ENCODE results near the gene GNAZ. TPM values are rescaled to one million over a fixed set of nuclear protein-coding genes. Genes with fewer than 3 reads are reported as not detected.

GNAZ gene
- total and polyA plus RNA-seq, 11 donors: 1.1 to 13.9 (median 2.5) TPM

GRCh38 chr22:23095733-23096342 lies 25.5 kb downstream of the GNAZ start:
- H3K4me1 ChIP-seq: peaks cover 0 to 29% (median 18%) of the 10 kb centered on the region in 12 donors
- H3K27ac ChIP-seq: no peak overlapping the region
- no peaks in the 10 kb centered on the region for H3K9me3 ChIP-seq
- no peak overlapping the region for H3K4me3 ChIP-seq
- ATAC-seq (no peak), DNase-seq (no peak)
- TF ChIP-seq POLR2A (IDR thresholded peaks at IDR 0.05) (no peak), CTCF (IDR thresholded peaks at IDR 0.05) (no peak)
- intact Hi-C loops (cut with DNase I): no loop called here
- H3K27me3 ChIP-seq: no peaks in the 10 kb centered on the region
- WGBS, 4 donors: 95 to 98% (median 97%) methylated on average over 40 to 45 of the region's 45 CpGs
- H3K36me3 ChIP-seq: no peaks in the 10 kb centered on the region

- Histone ChIP-seq H3K4me3 (no peak overlapping the region), H3K36me3 (no peaks in the 10 kb centered on the region), H3K27me3 (no peaks in the 10 kb centered on the region), H3K27ac (peak overlapping the region in 5 of 12 donors; percentile 27 to 84 (median 47)), H3K4me1 (peaks cover 0 to 29% (median 18%) of the 10 kb centered on the region in 12 donors), H3K9me3 (no peaks in the 10 kb centered on the region)
- intact Hi-C loops (cut with DNase I): no loop called here
- TF ChIP-seq POLR2A (IDR thresholded peaks at IDR 0.05) (no peak), CTCF (IDR thresholded peaks at IDR 0.05) (no peak)
- 95 to 97% (median 95%) methylated on average over 9 to 16 of the region's 16 CpGs for WGBS, 4 donors
- ATAC-seq: no peak
- DNase-seq: no peak
These were observed 27.3 kb downstream of the GNAZ start for GRCh38 chr22:23097412-23098229.

GRCh38 chr22:23098230-23098705 lies 27.9 kb downstream of the GNAZ start:
- Histone ChIP-seq H3K27ac (peak overlapping the region in 10 of 12 donors; percentile 6 to 84 (median 42)), H3K4me1 (peaks cover 0 to 29% (median 18%) of the 10 kb centered on the region in 12 donors), H3K4me3 (no peak overlapping the region), H3K36me3 (no peaks in the 10 kb centered on the region), H3K9me3 (no peaks in the 10 kb centered on the region), H3K27me3 (no peaks in the 10 kb centered on the region)
- DNase-seq (no peak), ATAC-seq (no peak)
- intact Hi-C loops (cut with DNase I): no loop called here
- no peak for TF ChIP-seq POLR2A (IDR thresholded peaks at IDR 0.05)
- no peak for TF ChIP-seq CTCF (IDR thresholded peaks at IDR 0.05)
- 78 to 80% (median 79%) methylated on average over 5 of the region's 5 CpGs for WGBS, 4 donors
